ENCODE data around the gene SRSF2.
"Not testable (repeated sequence)": the region's sequence is repeated elsewhere in the genome, so short reads cannot be mapped to it uniquely, and the experiment has no call there.

Gene SRSF2

GRCh38 chr17:76700270-76700616 lies 36.9 kb downstream of the SRSF2 start:
- peak; percentile 36 for DNase-seq

GRCh38 chr17:76698466-76698977 lies 38.6 kb downstream of the SRSF2 start:
- DNase-seq: not testable (repeated sequence)

GRCh38 chr17:76697702-76698465 lies 39.2 kb downstream of the SRSF2 start:
- no peak for DNase-seq

- no peak for DNase-seq
Measured at GRCh38 chr17:76696763-76697701, 40.1 kb downstream of the SRSF2 start.

GRCh38 chr17:76695059-76695831 lies 41.9 kb downstream of the SRSF2 start:
- no peak for DNase-seq

GRCh38 chr17:76691379-76692191 lies 45.5 kb downstream of the SRSF2 start:
- no peak for DNase-seq

GRCh38 chr17:76690596-76691280 lies 46.4 kb downstream of the SRSF2 start:
- no peak for DNase-seq

- DNase-seq: no peak
Measured at GRCh38 chr17:76689859-76690258, 47.3 kb downstream of the SRSF2 start.

- DNase-seq: no peak
Measured at GRCh38 chr17:76688165-76688622, 48.9 kb downstream of the SRSF2 start.

- no peak for DNase-seq
Measured at GRCh38 chr17:76687298-76688164, 49.6 kb downstream of the SRSF2 start.

GRCh38 chr17:76686538-76687297 lies 50.4 kb downstream of the SRSF2 start:
- DNase-seq: no peak

GRCh38 chr17:76685846-76686245 lies 51.3 kb downstream of the SRSF2 start:
- DNase-seq: no peak

GRCh38 chr17:76685366-76685765 lies 51.8 kb downstream of the SRSF2 start:
- no peak for DNase-seq

- no peak for DNase-seq
Measured at GRCh38 chr17:76684756-76685155, 52.4 kb downstream of the SRSF2 start.

Data from NCI-H1436 treated with DMSO at 0.1 percent for 48 hours (cell line).